Spleen (tissue), 7 donors: ENCODE measurements around the gene PYDC1.
A peak's percentile ranks its signal among the peaks of the same experiment; 100 is the strongest.

Source experiments
- POLR2A ChIP-seq, 3 donors: fragments of 450-650 bp; IDR thresholded peaks; one replicate each; pipeline ENCODE4 v1.5.1; 2017; ENCODE audit warnings: antibody characterized with exemption in 3 of 3, mild to moderate bottlenecking in 1 of 3
- POLR2AphosphoS5 ChIP-seq, 3 donors: sonication (generic); formaldehyde crosslinking; IDR thresholded peaks; one replicate each; pipeline ENCODE4 v1.5.1; 2017; ENCODE audit warnings: antibody characterized with exemption in 3 of 3
- TF ChIP-seq, protein P1 (sequence below), 11 experiments: fragments of 200-600 bp in 7 of 11; fragments of 450-650 bp in 4 of 11; sonication (generic) in 4 of 11; IDR thresholded peaks in 8 of 11; conservative IDR thresholded peaks in 3 of 11; 1 replicate in 7 of 11; 2 replicates in 4 of 11; pipeline versions ENCODE4 v1.4.0 to v1.8.0; 2016 to 2021; ENCODE audit warnings: antibody characterized with exemption in 11 of 11, inconsistent platforms in 4 of 11, mild to moderate bottlenecking in 1 of 11
- donor health status: DM: no; HTN: no; CAD: no; lungs with moderate emphysema.
- donor health status: DM: no; HTN: no; CAD: no.
- donor health status: DM: no; HTN: no; CAD: no.

DNA sequence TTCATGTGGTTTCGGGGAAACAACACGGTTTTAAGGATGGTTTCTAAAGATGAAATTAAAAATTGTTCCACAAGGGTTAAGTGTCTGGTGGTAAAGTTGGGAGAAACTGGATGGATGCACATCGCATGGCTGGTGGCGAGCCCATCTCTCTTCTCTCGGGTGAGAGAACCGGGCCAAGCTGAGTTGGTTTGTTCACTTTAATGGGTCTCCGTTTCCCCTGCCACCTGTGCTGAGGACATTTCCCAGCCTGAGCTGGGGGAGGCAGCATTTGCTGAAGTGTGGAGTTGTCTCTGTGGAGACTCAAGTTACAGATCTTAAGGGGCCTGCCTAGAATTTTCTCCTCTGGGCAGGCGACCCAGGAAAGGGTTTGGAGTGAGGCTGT lies 29.1 kb downstream of the PYDC1 start:
- TF ChIP-seq, protein P1, sequence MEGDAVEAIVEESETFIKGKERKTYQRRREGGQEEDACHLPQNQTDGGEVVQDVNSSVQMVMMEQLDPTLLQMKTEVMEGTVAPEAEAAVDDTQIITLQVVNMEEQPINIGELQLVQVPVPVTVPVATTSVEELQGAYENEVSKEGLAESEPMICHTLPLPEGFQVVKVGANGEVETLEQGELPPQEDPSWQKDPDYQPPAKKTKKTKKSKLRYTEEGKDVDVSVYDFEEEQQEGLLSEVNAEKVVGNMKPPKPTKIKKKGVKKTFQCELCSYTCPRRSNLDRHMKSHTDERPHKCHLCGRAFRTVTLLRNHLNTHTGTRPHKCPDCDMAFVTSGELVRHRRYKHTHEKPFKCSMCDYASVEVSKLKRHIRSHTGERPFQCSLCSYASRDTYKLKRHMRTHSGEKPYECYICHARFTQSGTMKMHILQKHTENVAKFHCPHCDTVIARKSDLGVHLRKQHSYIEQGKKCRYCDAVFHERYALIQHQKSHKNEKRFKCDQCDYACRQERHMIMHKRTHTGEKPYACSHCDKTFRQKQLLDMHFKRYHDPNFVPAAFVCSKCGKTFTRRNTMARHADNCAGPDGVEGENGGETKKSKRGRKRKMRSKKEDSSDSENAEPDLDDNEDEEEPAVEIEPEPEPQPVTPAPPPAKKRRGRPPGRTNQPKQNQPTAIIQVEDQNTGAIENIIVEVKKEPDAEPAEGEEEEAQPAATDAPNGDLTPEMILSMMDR (IDR thresholded peaks at IDR 0.05 in 8 of 11, conservative IDR thresholded peaks at IDR 0.05 in 3 of 11): no peak
- TF ChIP-seq POLR2A (IDR thresholded peaks at IDR 0.05): no peak
- peak in 1 of 3 donors; percentile 30 for TF ChIP-seq POLR2AphosphoS5 (IDR thresholded peaks at IDR 0.05)
